GM12878 (cell line): Measurements from ENCODE around the gene SLC25A45. TPM values are rescaled to one million over a fixed set of nuclear protein-coding genes. Genes with fewer than 3 reads are reported as not detected.

Experiments used
- BACH1 ChIP-seq: fragments of 450-650 bp; IDR thresholded peaks from 2 replicates; pipeline ENCODE4 v1.6.1; 2017; ENCODE audit warnings: mild to moderate bottlenecking, borderline replicate concordance
- BRCA1 ChIP-seq: IDR thresholded peaks from 2 replicates; pipeline ENCODE4 v1.6.1; 2011; ENCODE audit warnings: low read depth, low read length, improper control_type of control experiment
- CBX3 ChIP-seq: fragments of 200-600 bp; sonication (generic); IDR thresholded peaks from 2 replicates; pipeline ENCODE4 v1.6.1; 2016; ENCODE audit warnings: low read depth, borderline replicate concordance
- CREB1 ChIP-seq: IDR thresholded peaks from 2 replicates; pipeline ENCODE4 v1.6.1; 2012; ENCODE audit warnings: low read depth, mild to moderate bottlenecking, inconsistent platforms
- CREM ChIP-seq: IDR thresholded peaks from 2 replicates; pipeline ENCODE4 v1.6.1; 2014; ENCODE audit warnings: antibody characterized with exemption, low read depth
- DPF2 ChIP-seq: fragments of 450-650 bp; IDR thresholded peaks from 2 replicates; pipeline ENCODE4 v1.6.1; 2017; ENCODE audit warnings: mild to moderate bottlenecking
- EGR1 ChIP-seq, 2 experiments: IDR thresholded peaks; 1 replicate in 1 of 2; 2 replicates in 1 of 2; pipeline ENCODE4 v1.6.1; 2011 to 2012; ENCODE audit warnings: low read depth in 2 of 2, low read length in 2 of 2, borderline replicate concordance in 1 of 2, mild to moderate bottlenecking in 1 of 2, moderate library complexity in 1 of 2
- EZH2 ChIP-seq: IDR thresholded peaks from 2 replicates; pipeline ENCODE4 v1.6.1; 2012; ENCODE audit warnings: low read depth, mild to moderate bottlenecking, control low read depth, inconsistent platforms, low read length, borderline replicate concordance; ENCODE audit not compliant: control insufficient read depth
- HDAC2 ChIP-seq: fragments of 200-600 bp; sonication (generic); IDR thresholded peaks from 2 replicates; pipeline ENCODE4 v1.6.1; 2017
- HDAC6 ChIP-seq: fragments of 200-600 bp; sonication (generic); IDR thresholded peaks from one replicate; pipeline ENCODE4 v1.8.0; 2017; ENCODE audit warnings: antibody characterized with exemption; ENCODE audit not compliant: unreplicated experiment
- KLF5 ChIP-seq: fragments of 450-650 bp; IDR thresholded peaks from 2 replicates; pipeline ENCODE4 v1.6.1; 2014; ENCODE audit warnings: mild to moderate bottlenecking; ENCODE audit not compliant: partially characterized antibody
- NFYB ChIP-seq: IDR thresholded peaks from 2 replicates; pipeline ENCODE4 v1.6.1; 2011; ENCODE audit warnings: low read depth, mild to moderate bottlenecking, low read length, improper control_type of control experiment, moderate library complexity; ENCODE audit not compliant: insufficient read depth
- NR2C1 ChIP-seq: fragments of 450-650 bp; IDR thresholded peaks from 2 replicates; pipeline ENCODE4 v1.6.1; 2017; ENCODE audit warnings: antibody characterized with exemption, mild to moderate bottlenecking, moderate library complexity
- NR2C2 ChIP-seq: IDR thresholded peaks from 2 replicates; pipeline ENCODE4 v1.6.1; 2011; ENCODE audit warnings: borderline replicate concordance, low read depth; ENCODE audit not compliant: control insufficient read depth, insufficient read length
- PAX5 ChIP-seq: IDR thresholded peaks from 2 replicates; pipeline ENCODE4 v1.6.1; 2011; ENCODE audit warnings: low read depth, low read length, borderline replicate concordance
- SREBF2 ChIP-seq: IDR thresholded peaks from 2 replicates; pipeline ENCODE4 v1.6.1; 2012; ENCODE audit warnings: mild to moderate bottlenecking, low read length
- TCF7 ChIP-seq: IDR thresholded peaks from 2 replicates; pipeline ENCODE4 v1.6.1; 2014; ENCODE audit warnings: antibody characterized with exemption, borderline replicate concordance
- ZNF274 ChIP-seq: IDR thresholded peaks from one replicate; pipeline ENCODE4 v1.8.0; 2011; ENCODE audit not compliant: insufficient read length, insufficient read depth
- polyA plus RNA-seq, 11 experiments: library from polyadenylated mRNA; depleted of rRNA in 4 of 11; unstranded in 6 of 11; stranded (reverse) in 5 of 11; fragments of >200 nt; fragmentation: Nextera tagmentation in 4 of 11; fragmentation: Illumina TruSeq in 1 of 11; extraction: Ambion mirVana in 4 of 11; extraction: Trizol in 1 of 11; gene quantifications; 1 replicate in 1 of 11; 2 replicates in 10 of 11; pipeline versions ENCODE4 v1.2.1 to v1.2.3, GENCODE V29; 2011 to 2016; ENCODE audit warnings: inconsistent platforms in 2 of 11, missing spikeins in 2 of 11, low read depth in 1 of 11
- total RNA-seq, 4 experiments: library from RNA; depleted of rRNA in 3 of 4; stranded (reverse); fragments of >200 nt in 3 of 4; fragmentation: Illumina TruSeq in 1 of 4; extraction: Trizol in 1 of 4; gene quantifications; 2 replicates each; pipeline versions ENCODE4 v1.2.1 to v1.2.3, GENCODE V29; 2013 to 2021
- TF ChIP-seq, protein P1 (sequence below): IDR thresholded peaks from 2 replicates; pipeline ENCODE4 v1.6.1; 2012; ENCODE audit warnings: improper control_type of control experiment, low read depth, low read length; ENCODE audit not compliant: insufficient replicate concordance
- TF ChIP-seq, protein P2 (sequence below): fragments of 450-650 bp; IDR thresholded peaks from 2 replicates; pipeline ENCODE4 v1.6.1; 2018; ENCODE audit warnings: borderline replicate concordance, mild to moderate bottlenecking; ENCODE audit not compliant: partially characterized antibody
- TF ChIP-seq, protein P3 (sequence below): IDR thresholded peaks from 2 replicates; pipeline ENCODE4 v1.6.1; 2011; ENCODE audit warnings: borderline replicate concordance, low read depth, mild to moderate bottlenecking, moderate library complexity, mixed read lengths, low read length; ENCODE audit not compliant: insufficient read depth; ENCODE audit errors: extremely low read length

The SLC25A45 gene
- total and polyA plus RNA-seq, 10 of the 15 experiments (the other 5 are each of a cell fraction or from before 2014, with no cell fraction given) = 4.1 to 35.2 (median 20.3) TPM

GRCh38 chr11:65422633-65423515, 40.4 kb upstream of the SLC25A45 start, which contains the start of gene NEAT1 (continued):
- no peak; the same call in 1 of the 2 replicates for TF ChIP-seq TCF7
- peak; percentile 93 for TF ChIP-seq NR2C1
- TF ChIP-seq EZH2 = no peak
- no peak for TF ChIP-seq ZNF274
- TF ChIP-seq HDAC2 = 0 out of 2 replicates have a peak, but pooled peaks have one; percentile 64
- TF ChIP-seq, protein P1, sequence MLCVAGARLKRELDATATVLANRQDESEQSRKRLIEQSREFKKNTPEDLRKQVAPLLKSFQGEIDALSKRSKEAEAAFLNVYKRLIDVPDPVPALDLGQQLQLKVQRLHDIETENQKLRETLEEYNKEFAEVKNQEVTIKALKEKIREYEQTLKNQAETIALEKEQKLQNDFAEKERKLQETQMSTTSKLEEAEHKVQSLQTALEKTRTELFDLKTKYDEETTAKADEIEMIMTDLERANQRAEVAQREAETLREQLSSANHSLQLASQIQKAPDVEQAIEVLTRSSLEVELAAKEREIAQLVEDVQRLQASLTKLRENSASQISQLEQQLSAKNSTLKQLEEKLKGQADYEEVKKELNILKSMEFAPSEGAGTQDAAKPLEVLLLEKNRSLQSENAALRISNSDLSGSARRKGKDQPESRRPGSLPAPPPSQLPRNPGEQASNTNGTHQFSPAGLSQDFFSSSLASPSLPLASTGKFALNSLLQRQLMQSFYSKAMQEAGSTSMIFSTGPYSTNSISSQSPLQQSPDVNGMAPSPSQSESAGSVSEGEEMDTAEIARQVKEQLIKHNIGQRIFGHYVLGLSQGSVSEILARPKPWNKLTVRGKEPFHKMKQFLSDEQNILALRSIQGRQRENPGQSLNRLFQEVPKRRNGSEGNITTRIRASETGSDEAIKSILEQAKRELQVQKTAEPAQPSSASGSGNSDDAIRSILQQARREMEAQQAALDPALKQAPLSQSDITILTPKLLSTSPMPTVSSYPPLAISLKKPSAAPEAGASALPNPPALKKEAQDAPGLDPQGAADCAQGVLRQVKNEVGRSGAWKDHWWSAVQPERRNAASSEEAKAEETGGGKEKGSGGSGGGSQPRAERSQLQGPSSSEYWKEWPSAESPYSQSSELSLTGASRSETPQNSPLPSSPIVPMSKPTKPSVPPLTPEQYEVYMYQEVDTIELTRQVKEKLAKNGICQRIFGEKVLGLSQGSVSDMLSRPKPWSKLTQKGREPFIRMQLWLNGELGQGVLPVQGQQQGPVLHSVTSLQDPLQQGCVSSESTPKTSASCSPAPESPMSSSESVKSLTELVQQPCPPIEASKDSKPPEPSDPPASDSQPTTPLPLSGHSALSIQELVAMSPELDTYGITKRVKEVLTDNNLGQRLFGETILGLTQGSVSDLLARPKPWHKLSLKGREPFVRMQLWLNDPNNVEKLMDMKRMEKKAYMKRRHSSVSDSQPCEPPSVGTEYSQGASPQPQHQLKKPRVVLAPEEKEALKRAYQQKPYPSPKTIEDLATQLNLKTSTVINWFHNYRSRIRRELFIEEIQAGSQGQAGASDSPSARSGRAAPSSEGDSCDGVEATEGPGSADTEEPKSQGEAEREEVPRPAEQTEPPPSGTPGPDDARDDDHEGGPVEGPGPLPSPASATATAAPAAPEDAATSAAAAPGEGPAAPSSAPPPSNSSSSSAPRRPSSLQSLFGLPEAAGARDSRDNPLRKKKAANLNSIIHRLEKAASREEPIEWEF = peak; percentile 72
- TF ChIP-seq, protein P2, sequence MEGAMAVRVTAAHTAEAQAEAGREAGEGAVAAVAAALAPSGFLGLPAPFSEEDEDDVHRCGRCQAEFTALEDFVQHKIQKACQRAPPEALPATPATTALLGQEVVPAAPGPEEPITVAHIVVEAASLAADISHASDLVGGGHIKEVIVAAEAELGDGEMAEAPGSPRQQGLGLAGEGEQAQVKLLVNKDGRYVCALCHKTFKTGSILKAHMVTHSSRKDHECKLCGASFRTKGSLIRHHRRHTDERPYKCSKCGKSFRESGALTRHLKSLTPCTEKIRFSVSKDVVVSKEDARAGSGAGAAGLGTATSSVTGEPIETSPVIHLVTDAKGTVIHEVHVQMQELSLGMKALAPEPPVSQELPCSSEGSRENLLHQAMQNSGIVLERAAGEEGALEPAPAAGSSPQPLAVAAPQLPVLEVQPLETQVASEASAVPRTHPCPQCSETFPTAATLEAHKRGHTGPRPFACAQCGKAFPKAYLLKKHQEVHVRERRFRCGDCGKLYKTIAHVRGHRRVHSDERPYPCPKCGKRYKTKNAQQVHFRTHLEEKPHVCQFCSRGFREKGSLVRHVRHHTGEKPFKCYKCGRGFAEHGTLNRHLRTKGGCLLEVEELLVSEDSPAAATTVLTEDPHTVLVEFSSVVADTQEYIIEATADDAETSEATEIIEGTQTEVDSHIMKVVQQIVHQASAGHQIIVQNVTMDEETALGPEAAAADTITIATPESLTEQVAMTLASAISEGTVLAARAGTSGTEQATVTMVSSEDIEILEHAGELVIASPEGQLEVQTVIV = no peak
- peak; percentile 16; the same call in 1 of the 2 replicates for TF ChIP-seq BRCA1
- peak; percentile 100 for TF ChIP-seq BACH1
- peak in 1 of 2 experiments; percentile 85; a peak in 2 of 3 replicates for TF ChIP-seq EGR1 (IDR thresholded peaks at IDR 0.05; ENCODE audit: borderline replicate concordance in 1 of 2, low read depth in 2 of 2, low read length in 2 of 2)
- TF ChIP-seq DPF2 = peak; percentile 1
- TF ChIP-seq PAX5 = peak; percentile 87
- TF ChIP-seq, protein P3, sequence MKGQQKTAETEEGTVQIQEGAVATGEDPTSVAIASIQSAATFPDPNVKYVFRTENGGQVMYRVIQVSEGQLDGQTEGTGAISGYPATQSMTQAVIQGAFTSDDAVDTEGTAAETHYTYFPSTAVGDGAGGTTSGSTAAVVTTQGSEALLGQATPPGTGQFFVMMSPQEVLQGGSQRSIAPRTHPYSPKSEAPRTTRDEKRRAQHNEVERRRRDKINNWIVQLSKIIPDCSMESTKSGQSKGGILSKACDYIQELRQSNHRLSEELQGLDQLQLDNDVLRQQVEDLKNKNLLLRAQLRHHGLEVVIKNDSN = no peak
- peak; percentile 85; the same call in 1 of the 2 replicates for TF ChIP-seq CREM
- TF ChIP-seq CBX3 = no peak
- no peak for TF ChIP-seq CREB1
- no peak for TF ChIP-seq NR2C2
- no peak for TF ChIP-seq NFYB
- TF ChIP-seq SREBF2 = 0 out of 2 replicates have a peak, but pooled peaks have one; percentile 9
- peak; percentile 77 for TF ChIP-seq KLF5
- peak; percentile 88 for TF ChIP-seq HDAC6
